HG02759 (cell line): ENCODE measurements around the gene FAM83G.
"Not testable (repeated sequence)": the region's sequence is repeated elsewhere in the genome, so short reads cannot be mapped to it uniquely, and the experiment has no call there.

Experiments
- ATAC-seq: cut with Tn5 transposase; IDR thresholded peaks from one replicate; pipeline ENCODE4 v1.9.1; 2021; ENCODE audit warnings: mild to moderate bottlenecking, moderate library complexity; ENCODE audit not compliant: unreplicated experiment

The FAM83G gene

DNA sequence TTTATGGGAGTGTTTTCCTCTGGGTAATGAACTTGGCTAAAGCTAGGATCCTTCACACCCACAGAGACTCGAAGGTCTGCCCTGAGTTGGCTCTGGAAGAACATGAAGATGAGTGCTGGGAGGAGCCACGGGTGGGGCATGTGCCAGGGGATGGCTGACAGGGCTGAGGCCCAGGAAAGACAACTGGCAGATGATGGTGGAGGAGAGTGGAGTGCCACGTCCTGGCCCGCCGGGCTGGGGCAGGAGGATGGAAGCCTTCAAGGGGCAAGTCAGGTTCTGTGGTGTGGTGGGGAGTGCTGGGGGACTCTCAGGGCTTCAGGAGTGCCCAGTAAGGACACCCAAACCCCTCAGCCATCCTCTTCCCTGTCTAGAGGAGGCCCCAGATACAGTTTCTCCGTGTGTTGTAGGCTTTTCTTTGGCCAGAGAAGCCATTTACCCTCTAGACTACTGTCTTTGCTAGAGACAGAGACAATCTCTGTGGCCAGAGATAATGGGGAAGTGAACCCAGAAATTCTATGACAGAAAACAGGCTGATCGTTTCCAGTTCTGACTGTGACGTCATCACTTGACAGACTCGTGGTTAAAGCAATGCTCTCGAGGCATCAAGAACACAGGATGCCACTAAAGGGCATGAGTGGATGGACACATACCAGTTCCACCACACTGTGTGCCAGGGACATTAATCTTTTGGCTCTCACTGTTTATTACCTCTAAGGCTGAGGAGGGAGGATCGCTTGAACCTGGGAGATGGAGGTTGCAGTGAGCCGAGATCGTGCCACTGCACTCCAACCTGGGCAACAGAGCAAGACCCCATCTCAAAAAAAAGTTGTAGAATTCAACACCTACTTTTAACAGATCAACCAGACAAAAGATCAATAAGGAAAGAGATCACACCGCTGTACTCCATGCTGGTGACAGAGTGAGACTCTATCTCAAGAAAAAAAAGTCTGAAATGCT is 71.2 kb downstream of the FAM83G start:
- ATAC-seq: no peak

- no peak for ATAC-seq
These were observed 72.1 kb downstream of the FAM83G start for GRCh38 chr17:18932360-18933055.

DNA sequence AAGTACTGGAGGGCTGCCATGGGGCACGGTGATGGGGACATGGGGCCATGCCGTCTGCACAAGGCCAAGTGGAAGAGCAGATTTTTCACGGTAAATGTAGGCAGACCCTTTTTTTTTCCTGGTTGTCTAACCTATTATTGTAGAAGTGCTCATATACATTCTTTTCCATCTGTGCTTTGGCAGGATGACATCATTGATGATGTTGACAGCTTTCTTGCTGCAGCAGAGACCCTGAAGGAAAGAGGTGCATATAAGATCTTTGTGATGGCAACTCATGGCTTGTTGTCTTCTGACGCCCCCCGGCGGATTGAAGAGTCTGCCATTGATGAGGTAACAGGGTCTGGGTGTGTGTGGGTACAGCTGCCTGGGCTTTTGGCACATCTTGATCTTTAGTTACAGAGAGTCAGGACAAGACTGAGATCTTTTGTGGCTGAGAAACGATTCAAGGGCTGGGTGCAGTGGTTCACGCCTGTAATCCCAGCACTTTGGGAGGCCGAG is 75.9 kb downstream of the FAM83G start:
- no peak for ATAC-seq

- no peak for ATAC-seq
These were observed 79.4 kb downstream of the FAM83G start for GRCh38 chr17:18925187-18925586.

- ATAC-seq: not testable (repeated sequence)
These were observed 82.0 kb downstream of the FAM83G start for GRCh38 chr17:18922596-18922995.

DNA sequence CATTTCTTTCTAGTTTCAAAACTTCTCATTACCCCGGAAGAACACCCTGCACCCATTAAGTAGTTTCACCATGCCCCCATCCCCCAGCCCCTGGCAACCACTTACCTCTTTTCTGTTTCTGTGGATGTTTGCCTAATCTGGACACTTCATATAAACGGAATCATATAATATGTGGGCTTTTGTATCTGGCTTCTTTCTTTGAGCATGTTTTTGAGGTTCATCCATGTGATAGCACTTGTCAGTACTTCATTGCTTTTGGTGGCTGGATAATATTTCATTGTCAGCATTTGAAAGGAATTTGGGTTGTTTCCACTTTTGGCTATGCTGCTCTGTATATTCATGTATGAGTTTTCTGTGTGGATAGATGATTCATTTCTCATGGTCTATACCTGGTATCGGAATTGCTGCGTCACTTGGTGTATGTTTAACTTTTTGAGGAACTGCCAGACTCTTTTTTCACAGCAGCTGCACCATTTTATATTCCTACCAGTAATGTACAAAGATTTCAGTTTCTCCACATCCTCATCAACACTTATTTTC is 82.6 kb downstream of the FAM83G start:
- ATAC-seq: peak; percentile 70

- no peak for ATAC-seq
These were observed 83.1 kb downstream of the FAM83G start for GRCh38 chr17:18921485-18921884.

DNA sequence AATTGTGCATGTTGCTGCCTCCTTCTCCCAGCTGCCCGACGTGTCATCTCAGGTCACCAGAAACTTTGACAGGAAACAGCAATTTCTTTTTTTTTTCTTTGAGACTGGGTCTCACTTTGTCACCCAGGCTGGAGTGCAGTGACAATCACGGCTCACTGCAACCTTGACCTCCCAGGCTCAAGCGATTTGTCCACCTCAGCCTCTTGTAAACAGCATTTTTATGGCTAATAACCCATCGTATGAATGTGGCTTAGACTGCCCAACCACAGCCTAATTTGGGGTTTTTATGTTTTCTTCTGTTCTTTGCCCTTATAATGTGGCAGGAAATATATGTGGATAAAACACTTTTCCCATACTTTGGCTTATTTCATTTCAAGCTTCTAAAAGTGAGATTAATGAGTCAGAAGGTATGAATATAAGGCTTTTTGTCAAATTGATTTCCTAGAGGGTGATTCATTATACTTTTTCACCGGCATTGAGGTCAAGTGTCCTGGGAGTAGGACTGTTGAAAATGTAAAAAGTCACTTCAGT is 83.6 kb downstream of the FAM83G start:
- no peak for ATAC-seq

DNA sequence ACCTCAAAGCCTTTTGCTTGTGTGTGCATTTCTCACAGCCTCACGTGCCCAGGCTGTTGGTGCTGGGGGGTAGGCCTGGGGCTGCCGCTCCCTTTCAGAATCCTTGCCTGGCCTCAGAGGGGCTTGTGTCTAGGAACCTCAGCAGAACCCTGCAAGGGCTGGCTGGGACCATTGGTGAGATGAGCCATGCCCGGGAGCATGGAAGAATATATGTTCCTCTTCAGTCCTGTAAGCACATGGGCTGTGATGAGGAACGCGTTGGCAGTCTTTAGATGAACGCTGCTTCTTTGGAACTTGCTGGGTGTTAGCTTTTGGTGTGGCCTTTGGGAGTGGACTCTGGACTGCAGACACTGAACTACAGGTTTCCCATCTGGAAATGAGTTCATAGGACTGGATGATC is 84.6 kb downstream of the FAM83G start:
- ATAC-seq: no peak
